Hepatocyte (in vitro differentiated cells): ENCODE measurements around the gene ATP5PD.
"Not testable (repeated sequence)": the region's sequence is repeated elsewhere in the genome, so short reads cannot be mapped to it uniquely, and the experiment has no call there.

ENCODE experiments used
- CTCF ChIP-seq: fragments of 200-600 bp; sonication (generic); IDR thresholded peaks from 2 replicates; pipeline ENCODE4 v1.5.1; 2016; ENCODE audit warnings: antibody characterized with exemption, mild to moderate bottlenecking; ENCODE audit not compliant: poor library complexity
- EZH2 ChIP-seq: fragments of 200-600 bp; sonication (generic); IDR thresholded peaks from 2 replicates; pipeline ENCODE4 v1.6.1; 2016; ENCODE audit warnings: antibody characterized with exemption, mild to moderate bottlenecking, borderline replicate concordance
- EZH2phosphoT487 ChIP-seq: fragments of 200-600 bp; sonication (generic); IDR thresholded peaks from one replicate; pipeline ENCODE4 v1.6.1; 2018; ENCODE audit warnings: antibody characterized with exemption, mild to moderate bottlenecking, low read depth, moderate library complexity; ENCODE audit not compliant: unreplicated experiment, severe bottlenecking

GRCh38 chr17:75071478-75072271 is 24.9 kb upstream of the ATP5PD start:
- not testable (repeated sequence) for TF ChIP-seq CTCF, EZH2phosphoT487, EZH2
